A549 (cell line): ENCODE data around the gene CEP72.
"Not testable (repeated sequence)": the region's sequence is repeated elsewhere in the genome, so short reads cannot be mapped to it uniquely, and the experiment has no call there.

Experiments used
- CHD4 ChIP-seq: fragments of 200-600 bp; sonication (generic); IDR thresholded peaks from 2 replicates; pipeline ENCODE4 v1.6.1; 2016; ENCODE audit warnings: antibody characterized with exemption, mild to moderate bottlenecking, borderline replicate concordance
- EHMT2 ChIP-seq: fragments of 200-600 bp; sonication (generic); IDR thresholded peaks from 2 replicates; pipeline ENCODE4 v1.6.1; 2016; ENCODE audit warnings: antibody characterized with exemption, low read depth, mild to moderate bottlenecking, moderate library complexity
- EP300 ChIP-seq, 2 experiments: fragments of >200 bp; sonication (Bioruptor Twin); formaldehyde crosslinking; IDR thresholded peaks; 2 replicates in 1 of 2; 3 replicates in 1 of 2; pipeline ENCODE4 v1.6.1; 2016 to 2017
- HDAC2 ChIP-seq: fragments of 200-600 bp; sonication (generic); IDR thresholded peaks from 2 replicates; pipeline ENCODE4 v1.6.1; 2016
- HEYL ChIP-seq: fragments of 250-450 bp; sonication (Bioruptor Pico); IDR thresholded peaks from 2 replicates; pipeline ENCODE4 v1.8.0; 2021; ENCODE audit warnings: mild to moderate bottlenecking, moderate library complexity
- MAZ ChIP-seq: fragments of 150-350 bp; IDR thresholded peaks from 2 replicates; pipeline ENCODE4 v1.6.1; 2014; ENCODE audit warnings: antibody characterized with exemption, low read depth, low read length, borderline replicate concordance
- NFE2L2 ChIP-seq: fragments of 150-350 bp; conservative IDR thresholded peaks from 2 replicates; pipeline ENCODE4 v1.6.1; 2014; ENCODE audit warnings: low read length
- POLR2A ChIP-seq: IDR thresholded peaks from 2 replicates; pipeline ENCODE4 v1.6.1; 2012; ENCODE audit warnings: mild to moderate bottlenecking, low read length
- RNF2 ChIP-seq: fragments of 200-600 bp; sonication (generic); IDR thresholded peaks from 2 replicates; pipeline ENCODE4 v1.6.1; 2016; ENCODE audit warnings: low read depth, mild to moderate bottlenecking, antibody characterized with exemption, moderate library complexity, borderline replicate concordance
- SREBF2 ChIP-seq: fragments of 450-650 bp; IDR thresholded peaks from 2 replicates; pipeline ENCODE4 v1.6.1; 2014; ENCODE audit warnings: mild to moderate bottlenecking, moderate library complexity
- TF ChIP-seq, protein P1 (sequence below): fragments of >200 bp; sonication (Bioruptor Twin); formaldehyde crosslinking; IDR thresholded peaks from 3 replicates; pipeline ENCODE4 v1.5.1; 2016
- TF ChIP-seq, protein P2 (sequence below): fragments of 200-600 bp; sonication (generic); IDR thresholded peaks from 2 replicates; pipeline ENCODE4 v1.6.1; 2016; ENCODE audit warnings: antibody characterized with exemption, mild to moderate bottlenecking, moderate library complexity
- TF ChIP-seq, protein P3 (sequence below): fragments of 250-450 bp; sonication (Bioruptor Pico); IDR thresholded peaks from 2 replicates; pipeline ENCODE4 v1.5.0; 2021; ENCODE audit warnings: mild to moderate bottlenecking, moderate library complexity, borderline replicate concordance

DNA sequence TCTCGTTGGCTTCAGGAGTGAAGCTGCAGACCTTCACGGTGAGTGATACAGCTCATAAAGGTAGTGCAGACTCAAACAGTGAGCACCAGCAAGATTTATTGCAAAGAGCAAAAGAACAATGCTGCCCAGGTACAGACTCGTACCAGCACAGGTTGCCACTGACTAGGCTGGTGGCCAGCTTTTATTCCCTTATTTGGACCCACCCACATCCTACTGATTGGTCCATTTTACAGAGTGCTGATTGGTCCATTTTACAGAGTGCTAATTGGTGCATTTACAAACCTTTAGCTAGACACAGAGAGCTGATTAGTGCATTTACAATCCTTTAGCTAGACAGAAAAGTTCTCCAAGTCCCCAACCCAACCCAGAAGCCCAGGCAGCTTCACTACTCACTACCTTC lies 29.7 kb upstream of the CEP72 start:
- TF ChIP-seq NFE2L2; HEYL (CRISPR knock-in tag); HDAC2; POLR2A; MAZ; RNF2; CHD4; EHMT2; EP300 (IDR thresholded peaks at IDR 0.05); SREBF2: not testable (repeated sequence)
- TF ChIP-seq, protein P1, sequence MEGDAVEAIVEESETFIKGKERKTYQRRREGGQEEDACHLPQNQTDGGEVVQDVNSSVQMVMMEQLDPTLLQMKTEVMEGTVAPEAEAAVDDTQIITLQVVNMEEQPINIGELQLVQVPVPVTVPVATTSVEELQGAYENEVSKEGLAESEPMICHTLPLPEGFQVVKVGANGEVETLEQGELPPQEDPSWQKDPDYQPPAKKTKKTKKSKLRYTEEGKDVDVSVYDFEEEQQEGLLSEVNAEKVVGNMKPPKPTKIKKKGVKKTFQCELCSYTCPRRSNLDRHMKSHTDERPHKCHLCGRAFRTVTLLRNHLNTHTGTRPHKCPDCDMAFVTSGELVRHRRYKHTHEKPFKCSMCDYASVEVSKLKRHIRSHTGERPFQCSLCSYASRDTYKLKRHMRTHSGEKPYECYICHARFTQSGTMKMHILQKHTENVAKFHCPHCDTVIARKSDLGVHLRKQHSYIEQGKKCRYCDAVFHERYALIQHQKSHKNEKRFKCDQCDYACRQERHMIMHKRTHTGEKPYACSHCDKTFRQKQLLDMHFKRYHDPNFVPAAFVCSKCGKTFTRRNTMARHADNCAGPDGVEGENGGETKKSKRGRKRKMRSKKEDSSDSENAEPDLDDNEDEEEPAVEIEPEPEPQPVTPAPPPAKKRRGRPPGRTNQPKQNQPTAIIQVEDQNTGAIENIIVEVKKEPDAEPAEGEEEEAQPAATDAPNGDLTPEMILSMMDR: not testable (repeated sequence)
- TF ChIP-seq, protein P2, sequence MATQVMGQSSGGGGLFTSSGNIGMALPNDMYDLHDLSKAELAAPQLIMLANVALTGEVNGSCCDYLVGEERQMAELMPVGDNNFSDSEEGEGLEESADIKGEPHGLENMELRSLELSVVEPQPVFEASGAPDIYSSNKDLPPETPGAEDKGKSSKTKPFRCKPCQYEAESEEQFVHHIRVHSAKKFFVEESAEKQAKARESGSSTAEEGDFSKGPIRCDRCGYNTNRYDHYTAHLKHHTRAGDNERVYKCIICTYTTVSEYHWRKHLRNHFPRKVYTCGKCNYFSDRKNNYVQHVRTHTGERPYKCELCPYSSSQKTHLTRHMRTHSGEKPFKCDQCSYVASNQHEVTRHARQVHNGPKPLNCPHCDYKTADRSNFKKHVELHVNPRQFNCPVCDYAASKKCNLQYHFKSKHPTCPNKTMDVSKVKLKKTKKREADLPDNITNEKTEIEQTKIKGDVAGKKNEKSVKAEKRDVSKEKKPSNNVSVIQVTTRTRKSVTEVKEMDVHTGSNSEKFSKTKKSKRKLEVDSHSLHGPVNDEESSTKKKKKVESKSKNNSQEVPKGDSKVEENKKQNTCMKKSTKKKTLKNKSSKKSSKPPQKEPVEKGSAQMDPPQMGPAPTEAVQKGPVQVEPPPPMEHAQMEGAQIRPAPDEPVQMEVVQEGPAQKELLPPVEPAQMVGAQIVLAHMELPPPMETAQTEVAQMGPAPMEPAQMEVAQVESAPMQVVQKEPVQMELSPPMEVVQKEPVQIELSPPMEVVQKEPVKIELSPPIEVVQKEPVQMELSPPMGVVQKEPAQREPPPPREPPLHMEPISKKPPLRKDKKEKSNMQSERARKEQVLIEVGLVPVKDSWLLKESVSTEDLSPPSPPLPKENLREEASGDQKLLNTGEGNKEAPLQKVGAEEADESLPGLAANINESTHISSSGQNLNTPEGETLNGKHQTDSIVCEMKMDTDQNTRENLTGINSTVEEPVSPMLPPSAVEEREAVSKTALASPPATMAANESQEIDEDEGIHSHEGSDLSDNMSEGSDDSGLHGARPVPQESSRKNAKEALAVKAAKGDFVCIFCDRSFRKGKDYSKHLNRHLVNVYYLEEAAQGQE: not testable (repeated sequence)
- TF ChIP-seq, protein P3, sequence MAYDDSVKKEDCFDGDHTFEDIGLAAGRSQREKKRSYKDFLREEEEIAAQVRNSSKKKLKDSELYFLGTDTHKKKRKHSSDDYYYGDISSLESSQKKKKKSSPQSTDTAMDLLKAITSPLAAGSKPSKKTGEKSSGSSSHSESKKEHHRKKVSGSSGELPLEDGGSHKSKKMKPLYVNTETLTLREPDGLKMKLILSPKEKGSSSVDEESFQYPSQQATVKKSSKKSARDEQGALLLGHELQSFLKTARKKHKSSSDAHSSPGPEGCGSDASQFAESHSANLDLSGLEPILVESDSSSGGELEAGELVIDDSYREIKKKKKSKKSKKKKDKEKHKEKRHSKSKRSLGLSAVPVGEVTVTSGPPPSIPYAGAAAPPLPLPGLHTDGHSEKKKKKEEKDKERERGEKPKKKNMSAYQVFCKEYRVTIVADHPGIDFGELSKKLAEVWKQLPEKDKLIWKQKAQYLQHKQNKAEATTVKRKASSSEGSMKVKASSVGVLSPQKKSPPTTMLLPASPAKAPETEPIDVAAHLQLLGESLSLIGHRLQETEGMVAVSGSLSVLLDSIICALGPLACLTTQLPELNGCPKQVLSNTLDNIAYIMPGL (CRISPR knock-in tag): not testable (repeated sequence)
